HG02943 (cell line): Measurements from ENCODE around the gene GLIPR1L2.
"Not testable (repeated sequence)": the region's sequence is repeated elsewhere in the genome, so short reads cannot be mapped to it uniquely, and the experiment has no call there.

Experiments used
- ATAC-seq: cut with Tn5 transposase; IDR thresholded peaks from one replicate; pipeline ENCODE4 v1.9.1; 2021; ENCODE audit warnings: mild to moderate bottlenecking, low read depth, moderate library complexity; ENCODE audit not compliant: unreplicated experiment

Gene GLIPR1L2

GRCh38 chr12:75428767-75429166 lies 37.9 kb downstream of the GLIPR1L2 start:
- ATAC-seq: no peak

GRCh38 chr12:75432924-75433323 lies 42.0 kb downstream of the GLIPR1L2 start:
- no peak for ATAC-seq

- no peak for ATAC-seq
Measured at GRCh38 chr12:75437564-75437963, 46.7 kb downstream of the GLIPR1L2 start.

- no peak for ATAC-seq
Measured at GRCh38 chr12:75438059-75438754, 47.3 kb downstream of the GLIPR1L2 start.

GRCh38 chr12:75439048-75439447 lies 48.2 kb downstream of the GLIPR1L2 start:
- ATAC-seq: no peak

- no peak for ATAC-seq
Measured at GRCh38 chr12:75439930-75440329, 49.0 kb downstream of the GLIPR1L2 start.

GRCh38 chr12:75441687-75442449 lies 51.0 kb downstream of the GLIPR1L2 start:
- ATAC-seq: not testable (repeated sequence)

- not testable (repeated sequence) for ATAC-seq
Measured at GRCh38 chr12:75442454-75442853, 51.6 kb downstream of the GLIPR1L2 start.

- ATAC-seq: no peak
Measured at GRCh38 chr12:75443709-75444108, 52.8 kb downstream of the GLIPR1L2 start.

- no peak for ATAC-seq
Measured at GRCh38 chr12:75444429-75445136, 53.7 kb downstream of the GLIPR1L2 start.

- ATAC-seq: not testable (repeated sequence)
Measured at GRCh38 chr12:75445137-75445507, 54.2 kb downstream of the GLIPR1L2 start.

- no peak for ATAC-seq
Measured at GRCh38 chr12:75446857-75447256, 56.0 kb downstream of the GLIPR1L2 start.

GRCh38 chr12:75447691-75448393 lies 57.0 kb downstream of the GLIPR1L2 start:
- ATAC-seq: no peak

GRCh38 chr12:75452675-75453330 lies 61.9 kb downstream of the GLIPR1L2 start:
- ATAC-seq: no peak

- no peak for ATAC-seq
Measured at GRCh38 chr12:75455839-75456238, 65.0 kb downstream of the GLIPR1L2 start.

GRCh38 chr12:75457191-75457590 lies 66.3 kb downstream of the GLIPR1L2 start:
- ATAC-seq: no peak

GRCh38 chr12:75457866-75458265 lies 67.0 kb downstream of the GLIPR1L2 start:
- ATAC-seq: not testable (repeated sequence)

- ATAC-seq: no peak
Measured at GRCh38 chr12:75459755-75460154, 68.9 kb downstream of the GLIPR1L2 start.

- ATAC-seq: no peak
Measured at GRCh38 chr12:75460204-75460603, 69.3 kb downstream of the GLIPR1L2 start.
